ENCODE measurements around the gene PDE4B. TPM values are rescaled to one million over a fixed set of nuclear protein-coding genes. Genes with fewer than 3 reads are reported as not detected.

Gene PDE4B
- total and polyA plus RNA-seq, 3 experiments from 2014 or later: 29.7 to 34.5 (median 31.4) TPM

GRCh38 chr1:66357478-66358197, 564.9 kb downstream of the PDE4B start:
- peak overlapping the region; percentile 6 to 58 (median 29) for H3K4me3 Mint-ChIP-seq
- peaks cover 76 to 96% (median 96%) of the 10 kb centered on the region in 3 donors for H3K4me1 Mint-ChIP-seq
- Histone ChIP-seq H3K4me1 (ENCODE audit: insufficient read depth, low read length) (peaks cover 74% of the 10 kb centered on the region), H3K36me3 (ENCODE audit: insufficient read depth, low read length) (peaks cover 18% of the 10 kb centered on the region), H3K27me3 (ENCODE audit: insufficient read depth, low read length, poor library complexity, severe bottlenecking) (no peaks in the 10 kb centered on the region), H3K9me3 (ENCODE audit: low read length) (no peaks in the 10 kb centered on the region), H3K27ac (ENCODE audit: low read depth, low read length) (no peak overlapping the region), H3K4me3 (ENCODE audit: low read length) (no peak overlapping the region)
- POLR2A ChIA-PET: interaction anchor here (1.5 kb wide), 1 partner anchor 57 kb away, joined by 3 read pairs; no protein-coding TSS in a partner anchor
- H3K27me3 Mint-ChIP-seq: no peaks in the 10 kb centered on the region
- H3K36me3 Mint-ChIP-seq: peaks cover 28 to 83% (median 33%) of the 10 kb centered on the region in 3 donors
- peak in 2 of 5 donors; percentile 54 to 66 for DNase-seq
- H3K27ac Mint-ChIP-seq: peak overlapping the region; percentile 23 to 90 (median 54)
- H3K9me3 Mint-ChIP-seq: no peaks in the 10 kb centered on the region
- CTCF ChIA-PET: no interaction called here

GRCh38 chr1:66359269-66359668, 566.6 kb downstream of the PDE4B start:
- POLR2A ChIA-PET: no interaction called here

DNA sequence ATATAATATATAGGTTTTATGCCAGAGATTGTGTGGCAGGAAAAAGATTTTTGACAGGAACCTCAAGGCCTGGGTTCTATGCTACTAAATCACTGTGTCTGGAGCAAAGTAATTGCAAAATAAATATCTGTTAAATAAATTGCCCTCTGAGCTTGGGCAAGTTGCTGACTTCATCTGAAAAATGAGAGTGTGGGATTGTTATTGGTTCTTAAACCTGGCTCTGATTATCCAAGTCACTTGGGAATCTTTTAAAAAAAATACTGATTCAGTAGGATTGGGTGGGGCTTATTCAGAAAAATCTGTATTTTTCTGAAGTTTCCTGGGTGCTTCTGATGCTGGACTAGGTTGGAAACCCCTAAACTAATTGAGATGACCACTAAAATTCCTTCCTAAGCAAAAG, 567.1 kb downstream of the PDE4B start:
- Mint-ChIP-seq H3K36me3 (peaks cover 36 to 87% (median 40%) of the 10 kb centered on the region in 3 donors), H3K4me1 (peaks cover 65 to 89% (median 87%) of the 10 kb centered on the region in 3 donors), H3K9me3 (no peaks in the 10 kb centered on the region), H3K27ac (peak overlapping the region in 5 of 8 donors; percentile 6 to 65 (median 54)), H3K27me3 (no peaks in the 10 kb centered on the region), H3K4me3 (peak overlapping the region in 1 of 7 donors; percentile 67)
- ChIA-PET CTCF (no interaction called here), POLR2A (no interaction called here)
- H3K27ac ChIP-seq (ENCODE audit: low read depth, low read length): no peak overlapping the region
- H3K36me3 ChIP-seq (ENCODE audit: insufficient read depth, low read length): peaks cover 38% of the 10 kb centered on the region
- H3K4me3 ChIP-seq (ENCODE audit: low read length): no peak overlapping the region
- H3K9me3 ChIP-seq (ENCODE audit: low read length): no peaks in the 10 kb centered on the region
- peaks cover 61% of the 10 kb centered on the region for H3K4me1 ChIP-seq (ENCODE audit: insufficient read depth, low read length)
- no peaks in the 10 kb centered on the region for H3K27me3 ChIP-seq (ENCODE audit: insufficient read depth, low read length, poor library complexity, severe bottlenecking)
- DNase-seq: no peak

More at GRCh38 chr1:66359269-66359668, 566.6 kb downstream of the PDE4B start:
- Histone ChIP-seq H3K27me3 (ENCODE audit: insufficient read depth, low read length, poor library complexity, severe bottlenecking) (no peaks in the 10 kb centered on the region), H3K4me3 (ENCODE audit: low read length) (no peak overlapping the region), H3K9me3 (ENCODE audit: low read length) (no peaks in the 10 kb centered on the region), H3K4me1 (ENCODE audit: insufficient read depth, low read length) (peaks cover 59% of the 10 kb centered on the region), H3K27ac (ENCODE audit: low read depth, low read length) (no peak overlapping the region), H3K36me3 (ENCODE audit: insufficient read depth, low read length) (peaks cover 32% of the 10 kb centered on the region)
- Mint-ChIP-seq H3K4me3 (no peak overlapping the region), H3K27me3 (no peaks in the 10 kb centered on the region), H3K36me3 (peaks cover 30 to 87% (median 37%) of the 10 kb centered on the region in 3 donors), H3K9me3 (no peaks in the 10 kb centered on the region), H3K4me1 (peaks cover 66 to 89% (median 87%) of the 10 kb centered on the region in 3 donors), H3K27ac (peak overlapping the region in 5 of 8 donors; percentile 46 to 84 (median 65))
- CTCF ChIA-PET: no interaction called here
- DNase-seq: no peak

DNA sequence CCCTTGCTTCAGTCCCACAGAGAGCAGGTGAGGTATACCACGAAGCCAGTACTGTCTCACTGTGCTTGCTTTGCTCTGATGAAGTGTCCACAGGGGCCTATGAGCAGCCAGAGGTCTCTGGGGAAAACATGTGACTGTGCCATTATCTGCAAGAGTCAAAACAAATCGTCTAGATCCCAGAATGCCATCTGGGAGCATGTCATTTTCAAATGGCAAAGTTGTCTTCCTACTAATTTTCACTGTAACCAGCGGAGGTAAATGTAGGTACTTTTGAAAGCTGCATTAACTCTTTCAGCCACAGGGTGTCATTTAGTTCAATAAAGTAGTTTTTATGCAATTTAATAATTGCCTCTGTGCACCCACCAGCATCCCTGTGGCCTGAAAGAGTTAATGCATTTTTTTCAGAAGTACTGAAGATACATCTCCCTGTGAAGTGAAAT, 567.6 kb downstream of the PDE4B start:
- Mint-ChIP-seq H3K27me3 (no peaks in the 10 kb centered on the region), H3K9me3 (no peaks in the 10 kb centered on the region), H3K4me3 (peak overlapping the region in 2 of 7 donors; percentile 15 to 67), H3K36me3 (peaks cover 41 to 91% (median 44%) of the 10 kb centered on the region in 3 donors), H3K4me1 (peaks cover 65 to 91% (median 85%) of the 10 kb centered on the region in 3 donors), H3K27ac (peak overlapping the region in 5 of 8 donors; percentile 6 to 65 (median 42))
- no peak overlapping the region for H3K4me3 ChIP-seq (ENCODE audit: low read length)
- no peak for DNase-seq
- CTCF ChIA-PET: interaction anchor here (1.1 kb wide), 1 partner anchor 10 kb away, joined by 3 read pairs; no protein-coding TSS in a partner anchor
- no peaks in the 10 kb centered on the region for H3K9me3 ChIP-seq (ENCODE audit: low read length)
- no peak overlapping the region for H3K27ac ChIP-seq (ENCODE audit: low read depth, low read length)
- peaks cover 63% of the 10 kb centered on the region for H3K4me1 ChIP-seq (ENCODE audit: insufficient read depth, low read length)
- no peaks in the 10 kb centered on the region for H3K27me3 ChIP-seq (ENCODE audit: insufficient read depth, low read length, poor library complexity, severe bottlenecking)
- peaks cover 42% of the 10 kb centered on the region for H3K36me3 ChIP-seq (ENCODE audit: insufficient read depth, low read length)
- POLR2A ChIA-PET: no interaction called here

GRCh38 chr1:66364578-66365391, 572.1 kb downstream of the PDE4B start:
- ChIA-PET POLR2A (interaction anchor here (0.9 kb wide), 1 partner anchor 14 kb away, joined by 3 read pairs; no protein-coding TSS in a partner anchor), CTCF (interaction anchor here (0.9 to 1.3 kb wide), 5 partner anchors 14 to 112 kb away, joined by 3 to 4 read pairs (median 3); no protein-coding TSS in a partner anchor)
- DNase-seq: no peak
- Histone ChIP-seq H3K4me1 (ENCODE audit: insufficient read depth, low read length) (peaks cover 38% of the 10 kb centered on the region), H3K27ac (ENCODE audit: low read depth, low read length) (no peak overlapping the region), H3K9me3 (ENCODE audit: low read length) (no peaks in the 10 kb centered on the region), H3K4me3 (ENCODE audit: low read length) (no peak overlapping the region), H3K36me3 (ENCODE audit: insufficient read depth, low read length) (peaks cover 74% of the 10 kb centered on the region), H3K27me3 (ENCODE audit: insufficient read depth, low read length, poor library complexity, severe bottlenecking) (no peaks in the 10 kb centered on the region)
- H3K36me3 Mint-ChIP-seq: peaks cover 45 to 94% (median 52%) of the 10 kb centered on the region in 3 donors
- no peaks in the 10 kb centered on the region for H3K27me3 Mint-ChIP-seq
- H3K27ac Mint-ChIP-seq: peak overlapping the region; percentile 9 to 86 (median 72)
- H3K4me3 Mint-ChIP-seq: no peak overlapping the region
- peaks cover 45 to 87% (median 76%) of the 10 kb centered on the region in 3 donors for H3K4me1 Mint-ChIP-seq
- no peaks in the 10 kb centered on the region for H3K9me3 Mint-ChIP-seq

GRCh38 chr1:66365635-66366034, 572.9 kb downstream of the PDE4B start:
- Histone ChIP-seq H3K4me1 (ENCODE audit: insufficient read depth, low read length) (peaks cover 36% of the 10 kb centered on the region), H3K4me3 (ENCODE audit: low read length) (no peak overlapping the region), H3K9me3 (ENCODE audit: low read length) (no peaks in the 10 kb centered on the region), H3K27ac (ENCODE audit: low read depth, low read length) (no peak overlapping the region), H3K27me3 (ENCODE audit: insufficient read depth, low read length, poor library complexity, severe bottlenecking) (no peaks in the 10 kb centered on the region), H3K36me3 (ENCODE audit: insufficient read depth, low read length) (peaks cover 80% of the 10 kb centered on the region)
- no peaks in the 10 kb centered on the region for H3K27me3 Mint-ChIP-seq
- H3K36me3 Mint-ChIP-seq: peaks cover 47 to 93% (median 52%) of the 10 kb centered on the region in 3 donors
- no peaks in the 10 kb centered on the region for H3K9me3 Mint-ChIP-seq
- no peak for DNase-seq
- H3K27ac Mint-ChIP-seq: peak overlapping the region in 5 of 8 donors; percentile 17 to 86 (median 76)
- POLR2A ChIA-PET: interaction anchor here (0.9 kb wide), 1 partner anchor 15 kb away, joined by 3 read pairs; no protein-coding TSS in a partner anchor
- CTCF ChIA-PET: interaction anchor here (1.0 to 1.3 kb wide), 3 partner anchors 15 to 83 kb away, joined by 3 to 4 read pairs (median 4); no protein-coding TSS in a partner anchor
- peaks cover 45 to 85% (median 73%) of the 10 kb centered on the region in 3 donors for H3K4me1 Mint-ChIP-seq
- H3K4me3 Mint-ChIP-seq: peak overlapping the region in 1 of 7 donors; percentile 24

DNA sequence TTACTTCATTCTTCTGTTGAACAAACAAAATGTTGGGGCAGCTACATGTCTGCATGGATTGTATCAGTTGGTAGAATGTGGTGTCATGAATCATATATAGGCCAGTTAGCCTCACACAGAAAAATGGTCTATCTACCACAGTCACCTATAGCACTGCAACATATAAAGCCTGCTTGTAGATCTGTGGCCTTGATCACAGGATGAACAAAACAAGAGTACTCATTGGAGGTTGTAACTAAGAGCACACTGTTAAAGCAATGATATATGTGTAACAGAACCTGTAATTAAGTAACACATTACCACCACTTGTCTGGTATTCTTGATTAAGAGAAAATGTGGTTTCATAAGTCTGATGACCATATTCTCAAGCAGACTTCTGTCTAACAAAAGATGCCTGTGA, 573.9 kb downstream of the PDE4B start:
- Mint-ChIP-seq H3K4me3 (no peak overlapping the region), H3K27me3 (no peaks in the 10 kb centered on the region), H3K4me1 (peaks cover 49 to 85% (median 75%) of the 10 kb centered on the region in 3 donors), H3K27ac (peak overlapping the region; percentile 31 to 85 (median 78)), H3K9me3 (no peaks in the 10 kb centered on the region), H3K36me3 (peaks cover 50 to 96% (median 54%) of the 10 kb centered on the region in 3 donors)
- CTCF ChIA-PET: interaction anchor here (1.2 kb wide), 1 partner anchor 123 kb away, joined by 4 read pairs; no protein-coding TSS in a partner anchor
- Histone ChIP-seq H3K36me3 (ENCODE audit: insufficient read depth, low read length) (peaks cover 79% of the 10 kb centered on the region), H3K4me1 (ENCODE audit: insufficient read depth, low read length) (peaks cover 43% of the 10 kb centered on the region), H3K9me3 (ENCODE audit: low read length) (no peaks in the 10 kb centered on the region), H3K27me3 (ENCODE audit: insufficient read depth, low read length, poor library complexity, severe bottlenecking) (no peaks in the 10 kb centered on the region), H3K27ac (ENCODE audit: low read depth, low read length) (no peak overlapping the region), H3K4me3 (ENCODE audit: low read length) (no peak overlapping the region)
- POLR2A ChIA-PET: interaction anchor here (0.9 to 1.2 kb wide), 2 partner anchors 24 to 34 kb away, joined by 3 to 4 read pairs; no protein-coding TSS in a partner anchor
- DNase-seq: no peak

Data from CD8-positive, alpha-beta memory T cell (primary cell).